Activated CD8-positive, alpha-beta memory T cell treated with anti-CD3 and anti-CD28 coated beads, Interleukin-2, amount 50 U/mL, for 1 hour (primary cell): ENCODE results near the gene VWA5A.
"Not testable (repeated sequence)": the region's sequence is repeated elsewhere in the genome, so short reads cannot be mapped to it uniquely, and the experiment has no call there.

Experiments
- DNase-seq: peaks from one replicate; pipeline ENCODE4 v3.0.0-alpha.2; 2020; ENCODE audit errors: extremely low read depth

The VWA5A gene

GRCh38 chr11:124094731-124095130 is 20.5 kb upstream of the VWA5A start:
- DNase-seq, result no peak

GRCh38 chr11:124096364-124096763 is 18.9 kb upstream of the VWA5A start:
- no peak for DNase-seq

- no peak for DNase-seq
These were observed 17.1 kb upstream of the VWA5A start for GRCh38 chr11:124098141-124098540.

- no peak for DNase-seq
These were observed 13.5 kb upstream of the VWA5A start for GRCh38 chr11:124101737-124102136.

- DNase-seq, result no peak
These were observed 7.1 kb upstream of the VWA5A start for GRCh38 chr11:124108156-124108555.

GRCh38 chr11:124109377-124109776 is 5.9 kb upstream of the VWA5A start:
- no peak for DNase-seq

- DNase-seq, result no peak
These were observed 5.0 kb upstream of the VWA5A start for GRCh38 chr11:124110201-124110600.

GRCh38 chr11:124113890-124114289 is 1.4 kb upstream of the VWA5A start:
- DNase-seq, result no peak

GRCh38 chr11:124115782-124116616 is 749 bp downstream of the VWA5A start:
- no peak for DNase-seq

- DNase-seq, result no peak
These were observed 3.9 kb downstream of the VWA5A start for GRCh38 chr11:124119103-124119502.

GRCh38 chr11:124120891-124121290 is 5.6 kb downstream of the VWA5A start:
- no peak for DNase-seq

GRCh38 chr11:124122123-124122522 is 6.9 kb downstream of the VWA5A start:
- no peak for DNase-seq

- no peak for DNase-seq
These were observed 8.4 kb downstream of the VWA5A start for GRCh38 chr11:124123622-124124021.

- not testable (repeated sequence) for DNase-seq
These were observed 11.9 kb downstream of the VWA5A start for GRCh38 chr11:124127134-124127533.

- no peak for DNase-seq
These were observed 27.8 kb downstream of the VWA5A start for GRCh38 chr11:124143034-124143433.

GRCh38 chr11:124147951-124148350 is 32.7 kb downstream of the VWA5A start:
- no peak for DNase-seq

- DNase-seq, result no peak
These were observed 35.4 kb downstream of the VWA5A start for GRCh38 chr11:124150684-124151083.

- no peak for DNase-seq
These were observed 37.6 kb downstream of the VWA5A start for GRCh38 chr11:124152770-124153407.

GRCh38 chr11:124153821-124154220 is 38.6 kb downstream of the VWA5A start:
- DNase-seq, result no peak

- no peak for DNase-seq
These were observed 44.2 kb downstream of the VWA5A start for GRCh38 chr11:124159481-124159880.

- DNase-seq, result no peak
These were observed 45.7 kb downstream of the VWA5A start for GRCh38 chr11:124160986-124161385.

GRCh38 chr11:124167826-124168231 is 52.6 kb downstream of the VWA5A start:
- DNase-seq, result no peak

GRCh38 chr11:124168796-124169195 is 53.5 kb downstream of the VWA5A start:
- DNase-seq, result no peak
